ENCODE results near the gene DHRSX.
"Not testable (repeated sequence)": the region's sequence is repeated elsewhere in the genome, so short reads cannot be mapped to it uniquely, and the experiment has no call there.

Gene DHRSX

GRCh38 chrX:2351321-2351720 lies 149.5 kb downstream of the DHRSX start:
- no peaks in the 10 kb centered on the region for H3K36me3 ChIP-seq
- no peaks in the 10 kb centered on the region for H3K9me3 ChIP-seq
- no peak for DNase-seq
- H3K4me1 ChIP-seq, result no peaks in the 10 kb centered on the region
- TF ChIP-seq, protein P1, sequence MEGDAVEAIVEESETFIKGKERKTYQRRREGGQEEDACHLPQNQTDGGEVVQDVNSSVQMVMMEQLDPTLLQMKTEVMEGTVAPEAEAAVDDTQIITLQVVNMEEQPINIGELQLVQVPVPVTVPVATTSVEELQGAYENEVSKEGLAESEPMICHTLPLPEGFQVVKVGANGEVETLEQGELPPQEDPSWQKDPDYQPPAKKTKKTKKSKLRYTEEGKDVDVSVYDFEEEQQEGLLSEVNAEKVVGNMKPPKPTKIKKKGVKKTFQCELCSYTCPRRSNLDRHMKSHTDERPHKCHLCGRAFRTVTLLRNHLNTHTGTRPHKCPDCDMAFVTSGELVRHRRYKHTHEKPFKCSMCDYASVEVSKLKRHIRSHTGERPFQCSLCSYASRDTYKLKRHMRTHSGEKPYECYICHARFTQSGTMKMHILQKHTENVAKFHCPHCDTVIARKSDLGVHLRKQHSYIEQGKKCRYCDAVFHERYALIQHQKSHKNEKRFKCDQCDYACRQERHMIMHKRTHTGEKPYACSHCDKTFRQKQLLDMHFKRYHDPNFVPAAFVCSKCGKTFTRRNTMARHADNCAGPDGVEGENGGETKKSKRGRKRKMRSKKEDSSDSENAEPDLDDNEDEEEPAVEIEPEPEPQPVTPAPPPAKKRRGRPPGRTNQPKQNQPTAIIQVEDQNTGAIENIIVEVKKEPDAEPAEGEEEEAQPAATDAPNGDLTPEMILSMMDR (IDR thresholded peaks at IDR 0.05; ENCODE audit: low read depth, low read length), result no peak
- H3K4me3 ChIP-seq (ENCODE audit: low read depth, low read length), result no peak overlapping the region
- H3K27me3 ChIP-seq, result no peaks in the 10 kb centered on the region

- not testable (repeated sequence) for H3K4me3 ChIP-seq (ENCODE audit: low read depth, low read length); DNase-seq; H3K27me3 ChIP-seq; H3K36me3 ChIP-seq; H3K9me3 ChIP-seq; H3K4me1 ChIP-seq
Observed at GRCh38 chrX:2350703-2351102, 150.1 kb downstream of the DHRSX start.

DNA sequence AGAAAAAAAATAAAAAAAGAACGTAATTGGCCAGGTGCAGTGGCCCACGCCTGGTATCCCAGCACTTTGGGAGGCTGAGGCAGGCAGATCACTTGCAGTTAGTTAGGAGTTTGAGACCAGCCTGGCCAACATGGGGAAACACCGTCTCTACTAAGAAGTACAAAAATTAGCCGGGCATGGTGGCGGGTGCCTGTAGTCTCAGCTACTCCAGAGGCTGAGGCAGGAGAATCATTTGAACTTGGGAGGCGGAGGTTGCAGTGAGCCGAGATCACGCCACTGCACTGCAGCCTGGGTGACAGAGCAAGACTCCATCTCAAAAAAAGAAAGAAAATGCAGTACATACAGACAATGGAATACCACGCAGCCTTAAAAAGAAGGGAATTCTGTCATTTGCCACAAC lies 150.7 kb downstream of the DHRSX start:
- not testable (repeated sequence) for H3K36me3 ChIP-seq; H3K4me3 ChIP-seq (ENCODE audit: low read depth, low read length); H3K9me3 ChIP-seq; DNase-seq; H3K4me1 ChIP-seq; H3K27me3 ChIP-seq

DNA sequence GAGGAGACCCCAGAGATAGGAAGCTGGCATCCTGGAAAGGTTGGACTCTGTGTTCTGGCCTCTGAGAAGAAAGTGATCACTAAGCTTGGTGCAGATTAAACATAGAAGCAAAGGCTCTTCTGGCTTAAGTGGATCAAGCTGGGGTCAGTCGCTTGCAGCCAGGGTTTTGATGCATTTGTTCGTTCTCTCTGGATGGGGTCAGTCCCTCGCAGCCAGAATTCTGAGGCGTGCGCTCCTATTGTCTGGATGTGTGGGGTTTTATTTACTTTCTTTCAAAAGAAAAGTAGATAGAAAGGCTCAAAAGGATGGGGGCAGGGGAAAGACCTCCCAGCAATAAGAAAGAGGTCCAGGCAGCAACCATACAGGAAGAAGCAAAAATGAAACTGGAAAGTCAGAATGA lies 152.6 kb downstream of the DHRSX start:
- Histone ChIP-seq H3K9me3 (no peaks in the 10 kb centered on the region), H3K4me1 (no peaks in the 10 kb centered on the region), H3K4me3 (ENCODE audit: low read depth, low read length) (no peak overlapping the region), H3K27me3 (no peaks in the 10 kb centered on the region), H3K36me3 (no peaks in the 10 kb centered on the region)
- no peak for DNase-seq
- TF ChIP-seq, protein P1 (IDR thresholded peaks at IDR 0.05; ENCODE audit: low read depth, low read length), result no peak

DNA sequence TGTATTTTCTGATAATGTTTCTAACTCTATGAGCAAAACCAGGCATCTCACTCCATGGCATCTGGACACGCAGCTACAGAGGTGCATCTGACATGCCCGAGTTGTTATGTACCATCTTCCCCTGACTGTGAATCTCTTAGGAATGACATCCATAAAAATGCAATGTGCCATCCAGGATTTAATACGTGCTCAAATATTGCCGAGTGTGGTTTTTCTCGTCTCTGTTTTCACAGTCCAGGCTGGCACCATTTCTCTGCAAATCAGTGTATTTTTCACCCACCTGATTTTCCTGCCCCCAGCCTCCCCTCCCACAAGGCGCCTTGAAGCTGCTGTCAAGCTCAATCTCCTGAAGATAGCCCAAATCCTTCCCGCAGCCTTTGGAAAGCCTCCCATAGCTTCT lies 154.6 kb downstream of the DHRSX start:
- H3K27me3 ChIP-seq, result no peaks in the 10 kb centered on the region
- no peak overlapping the region for H3K4me3 ChIP-seq (ENCODE audit: low read depth, low read length)
- DNase-seq, result no peak
- H3K9me3 ChIP-seq, result no peaks in the 10 kb centered on the region
- no peaks in the 10 kb centered on the region for H3K36me3 ChIP-seq
- H3K4me1 ChIP-seq, result no peaks in the 10 kb centered on the region
- TF ChIP-seq, protein P1 (IDR thresholded peaks at IDR 0.05; ENCODE audit: low read depth, low read length), result no peak

- Histone ChIP-seq H3K36me3 (no peaks in the 10 kb centered on the region), H3K27me3 (no peaks in the 10 kb centered on the region)
- TF ChIP-seq, protein P1 (IDR thresholded peaks at IDR 0.05; ENCODE audit: low read depth, low read length), result no peak
Observed at GRCh38 chrX:2345562-2345961, 155.2 kb downstream of the DHRSX start.

DNA sequence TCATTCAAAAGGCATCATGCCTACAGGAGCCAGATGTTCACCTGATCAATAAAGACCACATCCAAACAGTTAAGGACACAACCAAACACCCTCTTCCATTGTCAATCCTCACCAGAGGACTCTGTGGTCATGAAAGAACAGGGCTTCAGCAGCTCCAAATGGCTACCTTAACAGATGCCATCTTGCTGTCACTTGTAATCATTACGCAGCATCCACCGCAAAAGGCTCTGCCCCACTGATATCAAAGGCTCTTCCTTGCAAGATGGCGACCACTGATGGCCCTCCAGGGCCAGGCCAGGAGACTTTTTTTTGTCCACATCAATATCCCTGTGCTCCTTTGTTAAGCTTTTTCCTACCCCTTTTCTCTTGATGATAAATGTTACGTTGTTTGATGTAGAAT lies 157.4 kb downstream of the DHRSX start:
- Histone ChIP-seq H3K4me1 (no peaks in the 10 kb centered on the region), H3K9me3 (no peaks in the 10 kb centered on the region), H3K4me3 (ENCODE audit: low read depth, low read length) (no peak overlapping the region), H3K27me3 (no peaks in the 10 kb centered on the region), H3K36me3 (no peaks in the 10 kb centered on the region)
- TF ChIP-seq, protein P1 (IDR thresholded peaks at IDR 0.05; ENCODE audit: low read depth, low read length), result no peak
- DNase-seq, result no peak

More at GRCh38 chrX:2345562-2345961, 155.2 kb downstream of the DHRSX start:
- Histone ChIP-seq H3K4me3 (ENCODE audit: low read depth, low read length) (no peak overlapping the region), H3K4me1 (no peaks in the 10 kb centered on the region), H3K9me3 (no peaks in the 10 kb centered on the region)
- no peak for DNase-seq

All from BE2C (cell line).